ENCODE results near the gene GAS2. TPM values are rescaled to one million over a fixed set of nuclear protein-coding genes. Genes with fewer than 3 reads are reported as not detected.
A peak's percentile ranks its signal among the peaks of the same experiment; 100 is the strongest.

Gene GAS2
- total and polyA plus RNA-seq, 4 donors = 0.58 to 9.8 (median 1.2) TPM

DNA sequence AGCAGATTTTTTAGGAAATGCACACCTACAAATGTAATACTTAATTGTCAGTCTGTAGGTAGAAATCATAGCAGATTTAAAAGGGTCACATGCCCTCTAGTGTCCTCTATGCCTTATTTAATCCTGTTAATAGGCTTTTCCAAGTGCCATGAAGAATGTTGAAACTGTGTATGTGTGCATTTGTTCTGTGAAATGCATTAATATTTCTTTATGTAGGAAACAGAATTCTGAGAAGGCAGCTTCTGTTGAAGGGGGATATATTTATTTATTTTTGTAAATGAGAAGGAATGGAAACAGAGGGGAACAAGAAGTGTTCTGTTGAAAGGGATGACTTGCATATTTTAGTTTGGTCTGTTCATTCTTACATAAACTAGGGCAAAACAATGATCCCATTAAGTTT is 112.2 kb downstream of the GAS2 start:
- no peaks in the 10 kb centered on the region for H3K36me3 ChIP-seq (ENCODE audit: control insufficient read depth in 4 of 4, insufficient read depth in 4 of 4, low read length in 4 of 4)
- DNase-seq (peak in 1 of 3 donors; percentile 22), ATAC-seq (ENCODE audit: insufficient read depth, low FRiP score) (no peak)
- H3K27ac ChIP-seq (ENCODE audit: low read depth in 1 of 2, low read length in 1 of 2) = no peak overlapping the region
- TF ChIP-seq CTCF (IDR thresholded peaks at IDR 0.05; ENCODE audit: control extremely low read depth, extremely low read depth) = no peak
- H3K9me3 ChIP-seq (ENCODE audit: control insufficient read depth in 4 of 4, insufficient read depth in 3 of 4, low read length in 3 of 4) = no peaks in the 10 kb centered on the region
- no peaks in the 10 kb centered on the region for H3K27me3 ChIP-seq (ENCODE audit: control insufficient read depth in 3 of 3, insufficient read depth in 3 of 3, low read length in 2 of 3)
- no peak overlapping the region for H3K4me3 ChIP-seq
- no peak overlapping the region for H3K9ac ChIP-seq (ENCODE audit: insufficient read depth in 1 of 2, low read length in 2 of 2)
- no peaks in the 10 kb centered on the region for H3K4me1 ChIP-seq (ENCODE audit: control insufficient read depth in 5 of 5, insufficient read depth in 5 of 5, low read length in 5 of 5)

GRCh38 chr11:22779850-22780249 is 113.4 kb downstream of the GAS2 start:
- whole genome bisulfite sequencing, 2 donors = 90 to 91% methylated on average over 5 of the region's 5 CpGs
- no peaks in the 10 kb centered on the region for H3K36me3 ChIP-seq (ENCODE audit: control insufficient read depth in 4 of 4, insufficient read depth in 4 of 4, low read length in 4 of 4)
- DNase-seq (no peak), ATAC-seq (ENCODE audit: insufficient read depth, low FRiP score) (no peak)
- no peak overlapping the region for H3K9ac ChIP-seq (ENCODE audit: insufficient read depth in 1 of 2, low read length in 2 of 2)
- no peaks in the 10 kb centered on the region for H3K27me3 ChIP-seq (ENCODE audit: control insufficient read depth in 3 of 3, insufficient read depth in 3 of 3, low read length in 2 of 3)
- H3K9me3 ChIP-seq (ENCODE audit: control insufficient read depth in 4 of 4, insufficient read depth in 3 of 4, low read length in 3 of 4) = no peaks in the 10 kb centered on the region
- no peaks in the 10 kb centered on the region for H3K4me1 ChIP-seq (ENCODE audit: control insufficient read depth in 5 of 5, insufficient read depth in 5 of 5, low read length in 5 of 5)
- TF ChIP-seq CTCF (IDR thresholded peaks at IDR 0.05; ENCODE audit: control extremely low read depth, extremely low read depth) = no peak
- no peak overlapping the region for H3K27ac ChIP-seq (ENCODE audit: low read depth in 1 of 2, low read length in 1 of 2)
- no peak overlapping the region for H3K4me3 ChIP-seq

DNA sequence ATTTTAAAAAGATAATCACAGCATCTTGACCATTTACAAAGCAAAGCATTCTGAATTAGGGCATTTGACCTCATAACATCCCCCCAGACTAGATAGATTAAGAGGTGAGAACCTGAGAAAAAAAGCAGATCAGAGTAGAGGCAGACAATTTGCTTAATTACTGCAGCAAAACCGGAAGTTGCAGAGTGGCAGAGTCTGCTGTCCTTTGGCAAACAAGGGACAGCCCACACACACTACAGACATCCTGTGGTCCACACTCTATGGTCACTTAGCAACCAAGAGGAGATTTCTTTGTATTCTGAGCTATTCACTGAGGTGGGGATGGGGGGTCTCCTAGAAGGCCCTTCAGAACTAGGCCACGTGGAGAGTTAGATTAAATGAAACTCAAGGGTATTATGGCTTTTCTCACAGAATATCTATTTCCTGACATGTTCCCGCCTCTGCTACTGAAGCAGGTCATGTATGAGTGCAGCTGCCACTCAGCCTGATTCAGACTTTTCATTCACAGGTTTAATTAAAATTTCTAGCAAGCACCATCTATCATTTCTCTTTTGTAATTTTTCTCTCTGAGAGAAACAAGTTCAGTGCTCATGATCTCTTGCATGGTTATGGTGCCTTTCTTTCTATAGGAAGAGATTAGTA is 114.7 kb downstream of the GAS2 start:
- no peaks in the 10 kb centered on the region for H3K4me1 ChIP-seq (ENCODE audit: control insufficient read depth in 5 of 5, insufficient read depth in 5 of 5, low read length in 5 of 5)
- no peak overlapping the region for H3K27ac ChIP-seq (ENCODE audit: low read depth in 1 of 2, low read length in 1 of 2)
- ATAC-seq (ENCODE audit: insufficient read depth, low FRiP score) = no peak
- H3K36me3 ChIP-seq (ENCODE audit: control insufficient read depth in 4 of 4, insufficient read depth in 4 of 4, low read length in 4 of 4) = no peaks in the 10 kb centered on the region
- H3K27me3 ChIP-seq (ENCODE audit: control insufficient read depth in 3 of 3, insufficient read depth in 3 of 3, low read length in 2 of 3) = no peaks in the 10 kb centered on the region
- no peaks in the 10 kb centered on the region for H3K9me3 ChIP-seq (ENCODE audit: control insufficient read depth in 4 of 4, insufficient read depth in 3 of 4, low read length in 3 of 4)
- H3K4me3 ChIP-seq = no peak overlapping the region
- no peak for TF ChIP-seq CTCF (IDR thresholded peaks at IDR 0.05; ENCODE audit: control extremely low read depth, extremely low read depth)
- H3K9ac ChIP-seq (ENCODE audit: insufficient read depth in 1 of 2, low read length in 2 of 2) = no peak overlapping the region
- WGBS, 2 donors = 37 to 45% methylated on average over 3 of the region's 3 CpGs
- peak in 1 of 3 donors; percentile 12 for DNase-seq

DNA sequence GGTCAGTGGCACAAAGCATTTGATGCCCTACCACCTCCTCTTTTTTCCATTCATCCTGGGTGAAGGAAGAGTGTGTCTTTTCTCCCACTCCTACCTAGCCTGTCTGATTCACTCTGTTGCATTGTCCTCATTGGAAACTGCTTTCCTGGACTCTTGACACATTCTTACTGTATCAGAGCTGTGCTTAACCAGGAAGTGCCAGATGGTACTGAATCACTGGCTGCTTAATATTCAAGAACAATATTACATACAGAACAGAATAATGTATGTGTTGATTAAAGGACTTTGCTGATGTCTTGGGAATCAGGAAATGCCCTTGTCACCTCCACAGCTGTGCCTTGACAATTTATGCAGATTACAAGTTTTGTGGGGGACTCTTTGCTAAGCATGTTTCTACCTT is 118.8 kb downstream of the GAS2 start:
- no peak for TF ChIP-seq CTCF (IDR thresholded peaks at IDR 0.05; ENCODE audit: control extremely low read depth, extremely low read depth)
- DNase-seq = no peak

More for the DNA sequence above, 118.8 kb downstream of the GAS2 start:
- Histone ChIP-seq H3K27ac (ENCODE audit: low read depth in 1 of 2, low read length in 1 of 2) (no peak overlapping the region), H3K36me3 (ENCODE audit: control insufficient read depth in 4 of 4, insufficient read depth in 4 of 4, low read length in 4 of 4) (no peaks in the 10 kb centered on the region), H3K9me3 (ENCODE audit: control insufficient read depth in 4 of 4, insufficient read depth in 3 of 4, low read length in 3 of 4) (no peaks in the 10 kb centered on the region), H3K4me3 (no peak overlapping the region), H3K4me1 (ENCODE audit: control insufficient read depth in 5 of 5, insufficient read depth in 5 of 5, low read length in 5 of 5) (no peaks in the 10 kb centered on the region), H3K9ac (ENCODE audit: insufficient read depth in 1 of 2, low read length in 2 of 2) (no peak overlapping the region), H3K27me3 (ENCODE audit: control insufficient read depth in 3 of 3, insufficient read depth in 3 of 3, low read length in 2 of 3) (no peaks in the 10 kb centered on the region)
- ATAC-seq (ENCODE audit: insufficient read depth, low FRiP score) = no peak

All from lung (tissue), 12 donors.